GM19043 (cell line): ENCODE results near the gene ANKRD23.
"Not testable (repeated sequence)": the region's sequence is repeated elsewhere in the genome, so short reads cannot be mapped to it uniquely, and the experiment has no call there.

Source experiments
- ATAC-seq: cut with Tn5 transposase; IDR thresholded peaks from one replicate; pipeline ENCODE4 v1.9.1; 2021; ENCODE audit warnings: low read depth; ENCODE audit not compliant: unreplicated experiment

ANKRD23 gene

GRCh38 chr2:96819128-96819875, 24.5 kb downstream of the ANKRD23 start:
- ATAC-seq, result no peak

GRCh38 chr2:96817882-96818281, 25.9 kb downstream of the ANKRD23 start:
- no peak for ATAC-seq

GRCh38 chr2:96816836-96817702, 26.8 kb downstream of the ANKRD23 start:
- ATAC-seq, result no peak

GRCh38 chr2:96816127-96816835, 27.5 kb downstream of the ANKRD23 start, which contains the start of gene CNNM3:
Gene CNNM3, plus strand, starts transcription at chr2:96816268. Its CDS starts 10 bp downstream, at chr2:96816278.
- peak; percentile 86 for ATAC-seq

- no peak for ATAC-seq
Observed at GRCh38 chr2:96815326-96816126, 28.3 kb downstream of the ANKRD23 start.

- ATAC-seq, result no peak
Observed at GRCh38 chr2:96813656-96814055, 30.2 kb downstream of the ANKRD23 start.

GRCh38 chr2:96811917-96812316, 31.9 kb downstream of the ANKRD23 start:
- ATAC-seq, result no peak

GRCh38 chr2:96810783-96811192, 33.0 kb downstream of the ANKRD23 start:
- ATAC-seq, result no peak

GRCh38 chr2:96809951-96810782, 33.7 kb downstream of the ANKRD23 start:
- no peak for ATAC-seq

- no peak for ATAC-seq
Observed at GRCh38 chr2:96809216-96809882, 34.5 kb downstream of the ANKRD23 start.

GRCh38 chr2:96808176-96808837, 35.5 kb downstream of the ANKRD23 start:
- ATAC-seq, result no peak

- ATAC-seq, result no peak
Observed at GRCh38 chr2:96807127-96807471, 36.7 kb downstream of the ANKRD23 start.

GRCh38 chr2:96806468-96807126, 37.2 kb downstream of the ANKRD23 start:
- ATAC-seq, result peak; percentile 76

GRCh38 chr2:96805946-96806345, 37.9 kb downstream of the ANKRD23 start:
- not testable (repeated sequence) for ATAC-seq

- no peak for ATAC-seq
Observed at GRCh38 chr2:96804986-96805385, 38.8 kb downstream of the ANKRD23 start.

- no peak for ATAC-seq
Observed at GRCh38 chr2:96802721-96803120, 41.1 kb downstream of the ANKRD23 start.

- no peak for ATAC-seq
Observed at GRCh38 chr2:96801786-96802595, 41.8 kb downstream of the ANKRD23 start.
